Fibroblast of lung (primary cell): Measurements from ENCODE around the gene PFKP.

Experiments
- CTCF ChIP-seq, 2 donors: IDR thresholded peaks in 1 of 2; conservative IDR thresholded peaks in 1 of 2; 1 replicate in 1 of 2; 2 replicates in 1 of 2; pipeline ENCODE4 v1.5.1; 2011 to 2012; ENCODE audit warnings: low read length in 2 of 2, control low read depth in 1 of 2, inconsistent platforms in 1 of 2, low read depth in 1 of 2, mild to moderate bottlenecking in 1 of 2
- EZH2 ChIP-seq: IDR thresholded peaks from 2 replicates; pipeline ENCODE4 v1.5.1; 2012; ENCODE audit warnings: low read length, control low read depth, mild to moderate bottlenecking; ENCODE audit errors: missing control alignments

GRCh38 chr10:3056280-3057037, 10.9 kb upstream of the PFKP start:
- TF ChIP-seq CTCF (conservative IDR thresholded peaks at IDR 0.05 in 1 of 2, IDR thresholded peaks at IDR 0.05 in 1 of 2; ENCODE audit: low read depth in 1 of 2, low read length in 2 of 2) = no peak
- no peak for TF ChIP-seq EZH2
